GM10847 (cell line): ENCODE data around the gene PCARE.

Experiments
- POLR2A ChIP-seq: IDR thresholded peaks from 2 replicates; pipeline ENCODE4 v1.6.1; 2011; ENCODE audit not compliant: insufficient read length; ENCODE audit errors: extremely low read depth

Gene PCARE

DNA sequence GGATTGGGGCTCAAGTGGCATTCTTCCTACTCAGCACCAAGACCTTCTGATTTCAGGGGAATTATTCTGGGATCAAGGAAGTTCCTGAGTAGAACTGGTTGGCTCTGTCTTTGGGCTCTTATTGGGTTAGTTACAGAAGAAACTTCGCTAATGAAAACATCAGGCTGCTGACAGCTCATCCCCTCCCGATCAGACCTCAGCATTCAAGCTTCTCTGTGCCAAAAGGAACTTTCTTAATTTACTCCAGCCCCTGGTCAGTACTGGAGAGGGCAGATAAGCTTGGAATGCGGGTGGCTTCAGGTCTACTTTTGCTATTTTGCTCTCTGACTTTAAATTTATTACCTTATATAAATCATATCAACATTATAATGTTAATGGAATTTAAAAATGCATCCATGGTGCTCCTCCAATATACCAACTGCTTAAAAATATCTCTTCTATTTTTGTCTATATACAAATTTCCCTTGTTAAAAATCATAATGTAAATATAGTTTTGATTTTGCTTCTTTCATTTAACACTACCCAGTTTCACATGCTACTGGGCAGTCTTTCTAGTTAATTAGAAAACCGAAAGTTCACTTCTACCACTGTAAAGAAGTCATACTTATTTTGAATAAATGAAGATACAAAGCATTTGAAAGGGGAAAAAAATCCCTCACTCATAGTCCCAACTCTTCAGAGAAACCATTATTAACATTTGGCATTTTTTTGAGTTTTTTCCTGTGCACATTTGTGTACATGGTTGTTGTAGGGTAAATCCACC lies 34.4 kb downstream of the PCARE start:
- no peak for TF ChIP-seq POLR2A

DNA sequence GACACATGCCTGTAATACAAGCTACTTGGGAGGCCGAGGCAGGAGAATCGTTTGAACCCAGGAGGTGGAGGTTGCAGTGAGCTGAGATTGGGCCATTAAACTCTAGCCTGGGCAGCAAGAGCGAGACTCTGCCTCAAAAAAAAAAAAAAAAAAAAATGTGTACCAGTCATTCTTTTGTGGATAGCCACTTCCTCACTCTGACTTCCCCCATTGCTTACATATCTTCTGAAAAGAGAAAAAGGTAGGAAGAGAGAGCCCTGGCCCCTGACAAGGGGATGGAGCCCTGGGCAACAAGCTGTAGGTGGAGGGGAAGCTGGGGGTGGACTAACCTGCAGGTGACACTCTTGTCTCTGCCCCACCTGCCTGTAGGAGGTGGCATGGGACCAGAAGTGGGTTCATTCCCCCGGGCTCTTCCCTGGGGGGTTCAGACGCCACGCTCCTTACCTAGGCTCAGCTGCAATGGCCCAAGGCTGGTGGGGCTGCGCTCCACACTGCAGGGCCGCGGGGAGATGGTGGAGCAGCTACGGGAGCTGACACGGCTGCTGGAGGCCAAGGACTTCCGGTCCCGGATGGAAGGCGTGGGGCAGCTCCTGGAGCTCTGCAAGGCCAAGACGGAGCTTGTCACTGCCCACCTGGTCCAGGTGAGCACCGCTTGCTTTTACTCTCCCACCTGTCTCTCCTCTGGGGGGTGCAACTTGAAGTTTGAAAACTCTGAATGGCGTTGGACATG lies 39.1 kb downstream of the PCARE start:
- TF ChIP-seq POLR2A, result no peak

DNA sequence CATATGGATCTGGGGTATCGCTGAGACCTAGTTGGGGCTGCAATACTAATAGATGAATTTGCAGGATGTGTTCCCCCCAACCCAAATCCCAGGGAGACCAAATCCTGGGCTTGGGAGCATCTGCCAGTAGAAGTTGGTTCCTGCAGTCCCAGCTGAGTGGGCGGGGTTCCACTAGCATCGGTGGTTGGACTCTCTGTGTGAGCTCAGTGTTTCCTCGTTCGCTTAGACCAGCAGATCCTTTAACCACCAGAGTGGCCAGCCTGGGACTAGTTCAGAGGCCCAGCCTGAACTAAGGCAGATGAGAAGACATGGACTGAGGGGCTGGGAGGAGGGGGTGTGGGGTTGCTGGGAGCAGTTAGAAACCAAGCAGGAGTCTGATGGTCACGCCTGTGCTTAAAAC lies 40.7 kb downstream of the PCARE start:
- no peak for TF ChIP-seq POLR2A

DNA sequence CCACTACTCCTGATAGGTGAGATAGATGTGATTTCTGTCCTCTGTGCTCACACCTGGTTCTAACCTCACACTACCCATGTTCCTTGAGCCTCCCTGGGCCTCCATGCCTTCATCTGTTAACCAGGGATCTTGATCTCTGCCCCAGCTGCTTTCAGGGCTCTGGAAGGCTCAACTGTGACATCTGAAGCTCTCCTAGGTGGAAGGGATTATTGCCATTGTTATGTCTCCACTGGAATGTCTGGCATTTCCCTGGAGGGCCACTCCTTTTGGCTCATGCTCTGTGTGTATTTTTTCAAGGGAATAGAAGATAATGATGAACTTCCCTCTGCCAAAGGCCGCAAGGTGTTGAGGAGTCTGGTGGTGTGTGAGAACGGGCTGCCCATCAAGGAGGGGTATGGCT lies 41.2 kb downstream of the PCARE start:
- no peak for TF ChIP-seq POLR2A

DNA sequence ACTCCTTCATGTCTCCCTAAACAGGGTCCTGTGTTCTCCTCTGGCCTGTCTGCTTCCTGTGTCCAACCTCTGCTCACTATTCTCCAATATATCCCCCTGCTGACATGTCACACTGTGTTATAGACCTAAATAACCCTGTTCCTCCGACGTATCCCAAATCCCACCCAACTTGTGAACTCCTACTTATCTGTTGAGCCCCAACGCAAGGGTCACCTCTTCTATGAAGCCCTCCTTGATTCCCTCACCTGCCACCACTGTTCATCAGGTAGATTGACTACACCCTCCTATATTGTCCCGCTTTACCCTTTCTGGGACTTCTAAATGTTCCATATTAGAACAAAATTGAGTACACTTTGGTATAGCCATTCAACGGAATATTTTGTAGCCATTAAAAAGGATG lies 42.1 kb downstream of the PCARE start:
- TF ChIP-seq POLR2A, result no peak

DNA sequence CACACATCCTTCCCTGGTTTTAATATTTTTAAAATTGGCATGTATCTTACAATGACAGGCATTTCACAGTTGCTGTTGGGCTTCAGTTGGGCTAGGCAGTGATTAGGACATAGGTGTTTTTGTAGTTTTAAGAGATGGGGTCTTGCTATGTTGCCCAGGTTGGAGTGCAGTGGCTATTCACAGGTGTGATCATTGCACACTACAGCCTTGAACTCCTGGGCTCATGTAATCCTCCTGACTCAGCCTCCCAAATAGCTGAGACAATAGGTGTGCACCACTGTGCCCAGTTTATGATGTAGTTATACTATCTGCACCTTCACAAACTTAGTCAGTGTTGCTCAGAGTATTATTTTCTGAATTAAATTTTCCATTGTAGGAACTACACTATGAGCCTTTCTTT lies 43.3 kb downstream of the PCARE start:
- no peak for TF ChIP-seq POLR2A

DNA sequence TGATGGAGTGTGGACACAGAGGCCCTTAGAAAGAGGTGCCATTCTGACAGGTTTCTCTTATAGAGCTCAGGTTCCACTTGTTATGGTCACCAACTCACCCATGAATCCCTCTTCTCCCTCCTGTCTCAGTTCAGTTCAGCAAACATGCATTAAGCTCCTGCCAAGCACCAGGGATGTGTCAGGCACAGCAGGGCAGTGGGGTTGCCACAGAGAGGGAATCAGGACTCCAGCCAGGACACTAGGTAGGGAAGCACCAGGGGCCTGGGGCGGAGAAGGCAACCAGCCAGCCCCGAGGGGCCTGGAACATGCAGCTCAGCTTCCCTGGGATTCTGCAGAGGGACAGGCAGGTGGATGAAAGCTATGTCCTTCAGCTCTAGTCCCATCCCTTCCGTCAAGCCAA lies 48.6 kb downstream of the PCARE start:
- TF ChIP-seq POLR2A, result no peak

DNA sequence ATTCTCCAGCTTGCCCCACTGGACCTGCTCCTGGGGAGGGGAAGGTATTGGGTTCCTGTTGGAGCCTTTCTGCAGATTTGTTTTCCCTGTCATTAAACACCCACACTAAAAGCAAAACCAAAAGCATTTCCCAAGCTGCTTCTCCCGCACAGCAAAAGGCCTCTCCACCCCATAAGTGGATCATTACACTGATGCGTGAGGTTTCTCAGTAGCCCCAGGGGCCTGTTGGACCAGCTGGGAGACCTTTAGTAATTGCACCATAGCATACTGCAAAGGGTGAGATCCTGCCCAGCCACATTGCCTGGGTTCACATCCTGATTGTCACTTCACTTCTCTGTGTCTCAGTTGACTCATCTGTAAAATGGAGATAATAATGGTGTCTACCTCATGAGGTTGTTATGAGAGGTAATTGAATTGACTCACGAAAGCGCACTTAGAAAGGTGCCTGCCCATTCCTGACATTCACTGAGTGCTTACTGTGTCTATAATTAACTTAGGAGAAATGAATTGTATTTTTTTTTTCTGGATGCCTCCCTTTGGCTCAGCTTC lies 49.4 kb downstream of the PCARE start:
- TF ChIP-seq POLR2A, result no peak

DNA sequence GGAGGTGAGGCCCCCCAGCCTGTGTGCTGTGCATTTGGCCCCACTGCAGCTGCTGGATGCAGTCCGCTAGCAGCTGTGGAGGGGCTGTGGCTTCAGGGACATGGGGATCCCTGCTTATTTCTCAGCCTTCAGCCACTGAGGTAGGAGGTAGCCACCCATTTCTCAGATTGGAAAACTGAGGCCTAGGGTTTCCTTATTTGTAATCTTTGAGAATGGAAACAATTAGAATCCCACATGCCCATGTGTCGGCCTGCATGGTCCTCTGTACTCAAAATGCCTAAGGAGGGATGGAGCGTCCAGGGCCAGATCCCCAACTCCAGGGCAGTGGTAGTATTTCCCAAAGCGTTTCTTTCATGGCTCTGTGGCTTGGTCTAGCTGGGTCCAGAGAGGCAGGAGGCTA lies 51.1 kb downstream of the PCARE start:
- TF ChIP-seq POLR2A, result no peak

DNA sequence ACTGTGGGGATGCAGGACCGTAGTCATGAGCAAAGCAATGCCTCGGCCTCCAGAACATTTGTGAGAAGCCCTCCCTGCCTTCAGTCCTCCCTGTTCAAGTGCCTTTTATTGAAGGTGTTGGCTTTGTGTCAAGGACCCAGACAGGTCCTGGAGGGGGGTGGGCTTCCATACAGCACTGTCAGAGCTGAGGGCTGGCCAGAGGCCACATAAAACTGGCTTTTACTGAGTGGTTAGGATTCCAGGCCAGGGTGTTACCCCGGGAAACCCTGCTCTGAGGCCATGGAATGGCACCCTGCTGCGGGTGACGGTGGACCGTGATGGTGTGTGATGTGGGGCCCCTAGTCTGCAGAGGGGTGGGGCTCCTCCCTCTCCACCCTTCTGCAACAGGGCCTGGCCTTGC lies 51.6 kb downstream of the PCARE start:
- no peak for TF ChIP-seq POLR2A

DNA sequence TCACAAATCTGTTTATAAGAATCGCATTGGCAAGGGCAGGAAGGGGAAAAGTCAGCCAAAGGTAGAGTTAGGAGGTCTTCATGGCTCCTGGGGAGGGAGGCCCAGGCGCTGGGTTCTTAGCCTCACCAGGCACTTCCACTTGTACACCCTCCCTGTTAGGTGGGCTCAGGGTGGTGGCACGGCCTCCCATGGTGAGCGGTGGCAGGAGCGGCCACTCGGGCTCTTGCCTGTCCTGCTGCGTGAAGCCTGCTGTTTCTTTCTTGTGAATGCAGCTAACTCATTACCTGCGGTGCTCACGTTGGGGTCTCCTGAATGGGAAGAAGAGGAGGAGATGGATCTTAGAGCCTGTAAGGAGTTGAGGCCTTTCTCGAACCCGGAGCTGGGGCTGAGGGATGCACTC lies 52.4 kb downstream of the PCARE start:
- TF ChIP-seq POLR2A, result no peak

DNA sequence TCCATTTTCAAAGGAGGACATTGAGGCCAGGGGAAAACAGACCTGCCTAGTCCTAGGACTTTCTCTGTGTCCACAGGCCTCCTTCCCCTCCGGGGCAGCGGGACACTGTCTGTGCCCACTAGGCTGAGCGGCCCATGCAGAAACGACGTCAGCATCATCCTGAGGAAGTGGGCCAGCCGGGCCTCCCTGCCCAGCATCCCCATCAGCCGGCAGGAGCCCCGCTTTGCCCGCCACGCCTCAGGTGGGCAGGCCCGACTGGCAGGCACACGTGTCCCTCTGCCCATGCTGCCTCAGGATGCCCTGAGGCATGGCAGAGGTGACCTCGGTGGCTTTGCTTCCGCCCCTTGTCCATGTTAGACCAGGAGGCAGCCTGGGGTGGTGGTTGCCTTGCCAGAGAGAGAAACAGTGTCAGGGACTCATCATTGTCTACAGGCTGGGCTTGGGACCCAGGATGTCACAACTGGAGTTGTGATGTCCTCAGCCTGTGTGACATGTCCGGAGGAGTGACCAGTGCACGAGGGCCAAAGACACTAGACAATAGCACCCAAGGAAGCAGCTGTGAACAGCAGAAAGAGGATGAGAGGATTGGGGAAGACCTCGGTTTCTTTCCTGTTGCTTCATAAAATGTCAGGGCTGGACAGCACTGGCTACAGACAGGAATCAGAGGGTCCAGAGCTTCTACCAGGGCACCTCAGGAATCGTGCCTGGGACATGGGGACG lies 56.4 kb downstream of the PCARE start:
- no peak for TF ChIP-seq POLR2A

DNA sequence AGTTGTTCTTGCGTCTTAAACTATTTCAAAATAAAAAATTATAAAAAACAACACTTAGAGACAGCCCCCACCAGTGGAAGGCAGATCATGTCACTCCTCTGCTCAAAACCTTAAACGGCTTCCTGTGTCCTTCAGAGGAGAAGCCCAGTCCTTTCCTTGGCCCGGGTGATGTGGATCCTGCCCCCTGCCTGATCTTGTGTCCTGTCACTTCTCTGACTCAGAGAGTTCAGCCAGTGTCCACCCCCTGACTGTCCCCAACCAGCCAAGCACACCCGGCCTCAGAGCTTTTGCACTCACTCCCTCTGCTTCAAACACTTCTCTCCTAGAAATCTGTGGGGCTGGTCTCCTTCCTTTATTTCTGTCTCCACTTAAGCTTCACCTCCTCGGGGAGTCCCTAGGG lies 57.8 kb downstream of the PCARE start:
- TF ChIP-seq POLR2A, result no peak

DNA sequence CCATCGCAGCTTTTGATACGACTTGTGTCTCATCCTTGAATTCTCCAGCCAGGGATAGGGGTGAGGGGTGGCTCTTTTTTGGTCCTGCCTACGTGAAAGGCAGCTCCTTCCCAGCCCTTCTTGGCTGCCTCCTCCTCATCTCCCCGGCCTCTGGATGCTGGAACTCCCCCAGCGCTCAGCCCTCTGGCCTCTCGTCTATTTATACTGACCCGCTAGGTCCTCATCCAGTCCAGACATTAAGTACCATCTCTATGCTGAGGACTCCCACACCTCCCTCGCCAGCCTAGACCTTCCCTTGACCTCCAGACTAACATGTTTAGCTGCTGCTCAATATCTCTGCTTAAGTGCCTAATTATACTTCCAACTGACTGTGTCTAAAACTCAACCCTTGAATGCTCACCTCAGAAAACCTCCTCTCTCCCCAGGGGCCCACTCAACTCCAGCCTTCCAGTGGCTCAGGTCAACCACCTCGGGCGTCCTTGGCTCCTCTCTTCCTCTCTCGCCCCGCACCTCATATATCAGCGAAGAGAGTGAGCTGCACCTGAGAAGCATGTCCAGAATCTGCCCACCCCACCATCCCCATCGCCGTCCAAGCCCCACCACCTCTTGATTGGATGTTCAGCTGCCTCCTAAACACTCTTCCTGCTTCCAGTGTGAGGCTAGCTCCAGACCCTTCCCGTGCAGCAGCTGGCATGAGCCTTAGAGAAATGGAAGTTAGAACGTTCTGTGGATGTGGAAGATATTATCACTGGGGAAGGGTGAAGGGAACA lies 58.4 kb downstream of the PCARE start:
- no peak for TF ChIP-seq POLR2A

DNA sequence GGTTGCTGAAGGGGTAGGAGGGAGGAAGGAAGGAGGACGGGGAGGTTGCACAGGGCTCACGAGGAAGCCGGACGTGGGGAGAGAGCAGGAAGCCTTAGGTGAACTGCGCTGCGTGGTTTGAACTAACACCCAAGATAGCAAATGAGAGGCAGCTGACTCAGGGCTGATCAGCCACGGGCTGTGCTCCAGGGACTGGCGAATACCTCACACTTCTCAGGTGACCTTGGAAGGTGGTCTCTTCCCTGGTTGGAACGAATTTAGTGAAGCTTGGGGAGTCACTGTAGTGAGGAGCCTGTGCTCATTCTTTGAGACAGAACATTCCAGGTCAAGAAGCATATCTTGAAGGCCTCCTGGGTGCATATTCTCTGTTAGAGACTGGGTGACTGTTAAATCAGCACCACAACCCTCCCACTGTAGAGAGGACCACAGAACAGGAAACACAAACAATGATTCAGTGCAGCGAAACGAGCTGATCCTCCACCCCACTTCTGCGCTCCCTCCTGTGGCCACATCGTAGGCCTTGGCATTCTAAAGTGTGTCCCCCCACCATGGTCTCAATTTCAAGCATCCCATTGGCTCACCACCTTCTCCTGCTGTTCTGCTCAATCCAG lies 59.4 kb downstream of the PCARE start:
- no peak for TF ChIP-seq POLR2A

DNA sequence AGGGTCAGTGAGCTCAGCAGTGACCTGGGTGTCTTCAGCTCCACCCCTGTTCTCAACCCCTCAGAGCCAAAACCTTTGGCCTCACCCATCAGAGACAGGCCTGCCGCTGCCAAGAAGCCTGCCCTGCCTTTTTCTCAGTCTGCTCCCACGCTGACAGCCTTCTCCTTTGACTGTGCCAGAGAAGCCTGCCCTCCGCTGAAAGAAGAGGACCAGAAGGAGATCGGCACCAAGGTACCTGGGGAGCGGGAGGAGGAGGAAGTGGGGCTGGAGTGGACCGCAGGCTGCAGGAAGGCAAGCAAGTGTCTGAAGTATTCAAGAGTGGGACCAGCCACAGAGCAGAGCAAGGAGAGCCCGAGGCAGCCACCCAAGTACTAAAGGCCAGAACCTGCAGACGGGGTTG lies 60.0 kb downstream of the PCARE start:
- no peak for TF ChIP-seq POLR2A
